ENCODE measurements around the gene TRIM10. TPM values are rescaled to one million over a fixed set of nuclear protein-coding genes. Genes with fewer than 3 reads are reported as not detected.

Gene TRIM10
- polyA plus RNA-seq, 3 donors, result not detected

GRCh38 chr6:30154061-30154460 is 7.0 kb downstream of the TRIM10 start:
- H3K9me3 ChIP-seq (replicated peaks in 1 of 2; ENCODE audit: control insufficient read depth in 1 of 2, insufficient read depth in 1 of 2, low read length in 2 of 2), result no peaks in the 10 kb centered on the region
- TF ChIP-seq, protein P1, sequence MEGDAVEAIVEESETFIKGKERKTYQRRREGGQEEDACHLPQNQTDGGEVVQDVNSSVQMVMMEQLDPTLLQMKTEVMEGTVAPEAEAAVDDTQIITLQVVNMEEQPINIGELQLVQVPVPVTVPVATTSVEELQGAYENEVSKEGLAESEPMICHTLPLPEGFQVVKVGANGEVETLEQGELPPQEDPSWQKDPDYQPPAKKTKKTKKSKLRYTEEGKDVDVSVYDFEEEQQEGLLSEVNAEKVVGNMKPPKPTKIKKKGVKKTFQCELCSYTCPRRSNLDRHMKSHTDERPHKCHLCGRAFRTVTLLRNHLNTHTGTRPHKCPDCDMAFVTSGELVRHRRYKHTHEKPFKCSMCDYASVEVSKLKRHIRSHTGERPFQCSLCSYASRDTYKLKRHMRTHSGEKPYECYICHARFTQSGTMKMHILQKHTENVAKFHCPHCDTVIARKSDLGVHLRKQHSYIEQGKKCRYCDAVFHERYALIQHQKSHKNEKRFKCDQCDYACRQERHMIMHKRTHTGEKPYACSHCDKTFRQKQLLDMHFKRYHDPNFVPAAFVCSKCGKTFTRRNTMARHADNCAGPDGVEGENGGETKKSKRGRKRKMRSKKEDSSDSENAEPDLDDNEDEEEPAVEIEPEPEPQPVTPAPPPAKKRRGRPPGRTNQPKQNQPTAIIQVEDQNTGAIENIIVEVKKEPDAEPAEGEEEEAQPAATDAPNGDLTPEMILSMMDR (IDR thresholded peaks at IDR 0.05), result no peak
- H3K4me3 ChIP-seq (replicated peaks in 1 of 3; ENCODE audit: low read depth in 2 of 3, low read length in 3 of 3), result no peak overlapping the region
- 99% methylated on average over 12 of the region's 17 CpGs for WGBS (ENCODE audit: insufficient coverage)
- H4K20me1 ChIP-seq (ENCODE audit: insufficient read depth, low read length), result no peaks in the 10 kb centered on the region
- H3K4me1 ChIP-seq (ENCODE audit: control insufficient read depth in 1 of 2, insufficient read depth in 2 of 2, low read length in 2 of 2), result peaks cover 28 to 38% of the 10 kb centered on the region in 2 donors
- H3K4me3 Mint-ChIP-seq, result no peak overlapping the region
- peaks cover 0 to 2% (median 0%) of the 10 kb centered on the region in 3 donors for H3K27me3 Mint-ChIP-seq (ENCODE audit: low read depth in 3 of 3)
- no peak for DNase-seq
- H3K36me3 Mint-ChIP-seq, result no peaks in the 10 kb centered on the region
- intact Hi-C loops (cut with micrococcal nuclease), result no loop called here
- no peak overlapping the region for H3K4me2 ChIP-seq (replicated peaks; ENCODE audit: extremely low read depth, low read length, poor library complexity, severe bottlenecking)
- peaks cover 0 to 3% (median 0%) of the 10 kb centered on the region in 7 donors for H3K9me3 Mint-ChIP-seq
- H3K27ac Mint-ChIP-seq, result no peak overlapping the region
- no peak overlapping the region for H3K27ac ChIP-seq (ENCODE audit: low read depth in 1 of 2, low read length in 2 of 2)
- no peaks in the 10 kb centered on the region for H3K27me3 ChIP-seq (ENCODE audit: control insufficient read depth in 2 of 2, insufficient read depth in 2 of 2, low read length in 2 of 2)
- H2AFZ ChIP-seq (ENCODE audit: insufficient read depth, low read depth, low read length, poor library complexity, severe bottlenecking), result no peak overlapping the region
- peaks cover 36% of the 10 kb centered on the region for H3K4me1 Mint-ChIP-seq
- no peaks in the 10 kb centered on the region for H3K79me2 ChIP-seq (ENCODE audit: insufficient read depth, low read length)
- no peaks in the 10 kb centered on the region for H3K36me3 ChIP-seq (replicated peaks in 1 of 2; ENCODE audit: control insufficient read depth in 1 of 2, insufficient read depth in 2 of 2, low read length in 2 of 2)
- H3K9ac ChIP-seq (ENCODE audit: insufficient read depth, low read length, poor library complexity, severe bottlenecking), result no peak overlapping the region

GRCh38 chr6:30152910-30153610 is 8.0 kb downstream of the TRIM10 start:
- H3K27me3 Mint-ChIP-seq (ENCODE audit: low read depth in 3 of 3), result peaks cover 0 to 1% (median 0%) of the 10 kb centered on the region in 3 donors
- H3K27ac Mint-ChIP-seq, result peak overlapping the region in 1 of 7 donors; percentile 8
- TF ChIP-seq, protein P1 (IDR thresholded peaks at IDR 0.05), result no peak
- Histone ChIP-seq H3K79me2 (ENCODE audit: insufficient read depth, low read length) (no peaks in the 10 kb centered on the region), H3K4me3 (replicated peaks in 1 of 3; ENCODE audit: low read depth in 2 of 3, low read length in 3 of 3) (no peak overlapping the region), H4K20me1 (ENCODE audit: insufficient read depth, low read length) (no peaks in the 10 kb centered on the region), H3K9me3 (replicated peaks in 1 of 2; ENCODE audit: control insufficient read depth in 1 of 2, insufficient read depth in 1 of 2, low read length in 2 of 2) (no peaks in the 10 kb centered on the region), H3K9ac (ENCODE audit: insufficient read depth, low read length, poor library complexity, severe bottlenecking) (no peak overlapping the region), H3K36me3 (replicated peaks in 1 of 2; ENCODE audit: control insufficient read depth in 1 of 2, insufficient read depth in 2 of 2, low read length in 2 of 2) (no peaks in the 10 kb centered on the region), H2AFZ (ENCODE audit: insufficient read depth, low read depth, low read length, poor library complexity, severe bottlenecking) (peak overlapping the region; percentile 26), H3K27ac (ENCODE audit: low read depth in 1 of 2, low read length in 2 of 2) (no peak overlapping the region), H3K27me3 (ENCODE audit: control insufficient read depth in 2 of 2, insufficient read depth in 2 of 2, low read length in 2 of 2) (no peaks in the 10 kb centered on the region), H3K4me1 (ENCODE audit: control insufficient read depth in 1 of 2, insufficient read depth in 2 of 2, low read length in 2 of 2) (peaks cover 21 to 31% of the 10 kb centered on the region in 2 donors), H3K4me2 (replicated peaks; ENCODE audit: extremely low read depth, low read length, poor library complexity, severe bottlenecking) (no peak overlapping the region)
- DNase-seq, result no peak
- H3K4me3 Mint-ChIP-seq, result peak overlapping the region in 1 of 2 donors; percentile 36
- intact Hi-C loops (cut with micrococcal nuclease), result no loop called here
- 43% methylated on average over 3 of the region's 3 CpGs for WGBS (ENCODE audit: insufficient coverage)
- peaks cover 29% of the 10 kb centered on the region for H3K4me1 Mint-ChIP-seq
- H3K9me3 Mint-ChIP-seq, result peaks cover 0 to 3% (median 0%) of the 10 kb centered on the region in 7 donors
- no peaks in the 10 kb centered on the region for H3K36me3 Mint-ChIP-seq
